Endodermal cell (in vitro differentiated cells): ENCODE data around the gene ID3. TPM values are rescaled to one million over a fixed set of nuclear protein-coding genes. Genes with fewer than 3 reads are reported as not detected.

Experiments
- DNase-seq: peaks from one replicate; pipeline ENCODE4 v3.0.0-alpha.2; 2017
- H3K27ac ChIP-seq: 2 replicates; pipeline ENCODE4 v1.5.1; 2013; ENCODE audit warnings: mild to moderate bottlenecking, low read depth, low read length, moderate library complexity
- H3K27me3 ChIP-seq: 2 replicates; pipeline ENCODE4 v1.6.1; 2013; ENCODE audit warnings: mild to moderate bottlenecking, low read length, moderate library complexity; ENCODE audit not compliant: insufficient read depth, control insufficient read depth, poor library complexity, severe bottlenecking
- H3K36me3 ChIP-seq: 2 replicates; pipeline ENCODE4 v1.7.0; 2013; ENCODE audit warnings: mild to moderate bottlenecking, low read length, moderate library complexity; ENCODE audit not compliant: control insufficient read depth, insufficient read depth
- H3K4me1 ChIP-seq: one replicate; pipeline ENCODE4 v1.7.0; 2013; ENCODE audit warnings: low read length; ENCODE audit not compliant: control insufficient read depth, insufficient read depth
- H3K4me3 ChIP-seq: 2 replicates; pipeline ENCODE4 v1.5.1; 2013; ENCODE audit warnings: mild to moderate bottlenecking, low read length, moderate library complexity
- H3K9ac ChIP-seq: 2 replicates; pipeline ENCODE4 v1.6.1; 2013; ENCODE audit warnings: mild to moderate bottlenecking, low read length, moderate library complexity; ENCODE audit not compliant: poor library complexity, severe bottlenecking; ENCODE audit errors: extremely low read depth
- H3K9me3 ChIP-seq: 2 replicates; pipeline ENCODE4 v1.6.1; 2013; ENCODE audit warnings: mild to moderate bottlenecking, low read length, moderate library complexity; ENCODE audit not compliant: control insufficient read depth
- H3K27ac Mint-ChIP-seq: 2 replicates; pipeline ENCODE4 v1.8.0; 2020; ENCODE audit warnings: mixed read lengths
- H3K27me3 Mint-ChIP-seq: 2 replicates; pipeline ENCODE4 v1.8.0; 2021; ENCODE audit warnings: mild to moderate bottlenecking, mixed read lengths; ENCODE audit not compliant: insufficient read depth
- H3K36me3 Mint-ChIP-seq: 2 replicates; pipeline ENCODE4 v1.8.0; 2020; ENCODE audit warnings: low read depth, mixed read lengths
- H3K4me1 Mint-ChIP-seq: 2 replicates; pipeline ENCODE4 v1.8.0; 2020; ENCODE audit warnings: mixed read lengths
- H3K4me3 Mint-ChIP-seq: 2 replicates; pipeline ENCODE4 v1.8.0; 2020; ENCODE audit warnings: mild to moderate bottlenecking, moderate library complexity, mixed read lengths
- H3K9me3 Mint-ChIP-seq: 2 replicates; pipeline ENCODE4 v1.8.0; 2020; ENCODE audit warnings: mild to moderate bottlenecking, mixed read lengths
- WGBS, 2 experiments: methylation state at CpG; one replicate each; pipeline versions ENCODE4 v1.1.5 to v1.1.7; 2013; ENCODE audit warnings: missing lambda C conversion rate in 2 of 2, mixed read lengths in 1 of 2; ENCODE audit not compliant: insufficient coverage in 1 of 2, insufficient read length in 1 of 2; 5-methylcytosine and 5-hydroxymethylcytosine counted together
- total RNA-seq, 2 donors: library from RNA; stranded (reverse); fragmentation: NEBNext Ultra II Directional in 1 of 2; extraction: Animal tissue kit (Norgen Biotek cat#: 25700) in 1 of 2; gene quantifications; 2 replicates in 1 of 2; 3 replicates in 1 of 2; pipeline ENCODE4 v1.2.1, GENCODE V29; 2021
- TF ChIP-seq, protein P1 (sequence below): fragments of 200-600 bp; sonication (generic); conservative IDR thresholded peaks from 2 replicates; pipeline ENCODE4 v1.5.0; 2021; ENCODE audit warnings: antibody characterized with exemption, mild to moderate bottlenecking

Gene ID3
- total RNA-seq, 2 donors from 2014 or later, result 281 to 338 TPM

DNA sequence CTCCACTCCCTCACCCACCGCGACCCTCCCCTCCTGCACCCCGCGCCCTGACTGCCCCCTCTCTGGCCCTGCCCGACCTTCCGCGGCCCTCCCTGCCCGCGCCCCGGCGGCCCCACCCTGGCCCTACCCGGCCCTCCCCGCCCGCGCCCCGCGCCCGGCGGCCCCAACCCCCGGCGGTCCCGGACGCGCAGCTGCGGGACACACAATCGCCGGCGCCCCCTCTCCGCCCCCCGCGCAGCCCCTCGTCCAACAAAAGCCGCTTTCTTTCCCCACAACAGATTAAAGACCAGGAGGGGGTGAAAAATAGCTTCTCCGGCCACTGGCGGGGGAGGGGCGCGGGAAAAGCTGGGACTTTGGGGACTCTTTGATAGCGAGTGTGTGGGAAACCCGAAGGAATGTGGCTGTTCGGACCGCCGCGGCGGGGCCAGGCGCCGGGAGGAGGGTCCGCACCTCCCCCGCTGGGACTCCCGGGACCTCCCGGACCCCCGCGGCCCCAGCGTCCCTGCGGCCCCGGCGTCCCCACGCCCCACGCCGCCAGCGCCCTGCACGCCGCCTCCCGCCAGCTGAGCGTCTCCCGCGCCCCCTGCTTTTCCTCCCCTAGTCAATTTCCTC is 8.8 kb upstream of the ID3 start:
- TF ChIP-seq, protein P1, sequence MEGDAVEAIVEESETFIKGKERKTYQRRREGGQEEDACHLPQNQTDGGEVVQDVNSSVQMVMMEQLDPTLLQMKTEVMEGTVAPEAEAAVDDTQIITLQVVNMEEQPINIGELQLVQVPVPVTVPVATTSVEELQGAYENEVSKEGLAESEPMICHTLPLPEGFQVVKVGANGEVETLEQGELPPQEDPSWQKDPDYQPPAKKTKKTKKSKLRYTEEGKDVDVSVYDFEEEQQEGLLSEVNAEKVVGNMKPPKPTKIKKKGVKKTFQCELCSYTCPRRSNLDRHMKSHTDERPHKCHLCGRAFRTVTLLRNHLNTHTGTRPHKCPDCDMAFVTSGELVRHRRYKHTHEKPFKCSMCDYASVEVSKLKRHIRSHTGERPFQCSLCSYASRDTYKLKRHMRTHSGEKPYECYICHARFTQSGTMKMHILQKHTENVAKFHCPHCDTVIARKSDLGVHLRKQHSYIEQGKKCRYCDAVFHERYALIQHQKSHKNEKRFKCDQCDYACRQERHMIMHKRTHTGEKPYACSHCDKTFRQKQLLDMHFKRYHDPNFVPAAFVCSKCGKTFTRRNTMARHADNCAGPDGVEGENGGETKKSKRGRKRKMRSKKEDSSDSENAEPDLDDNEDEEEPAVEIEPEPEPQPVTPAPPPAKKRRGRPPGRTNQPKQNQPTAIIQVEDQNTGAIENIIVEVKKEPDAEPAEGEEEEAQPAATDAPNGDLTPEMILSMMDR, result no peak

DNA sequence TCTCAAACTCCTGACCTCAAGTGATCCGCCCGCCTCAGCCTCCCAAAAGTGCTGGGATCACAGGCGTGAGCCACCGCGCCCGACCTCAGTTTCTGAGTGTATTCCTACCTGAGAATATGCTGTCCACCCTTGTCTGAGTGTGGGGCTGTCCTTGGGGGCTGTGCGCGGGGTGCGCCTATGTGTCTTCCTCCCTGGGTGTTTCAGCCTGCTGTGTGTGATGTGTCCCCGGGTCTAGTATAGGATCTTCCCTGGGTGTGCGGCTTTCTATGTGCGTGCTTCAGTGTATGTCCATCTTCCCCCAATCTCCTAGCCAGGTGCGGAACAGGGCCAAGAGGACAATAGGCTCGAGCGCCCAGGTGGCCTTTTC is 8.3 kb upstream of the ID3 start:
- Histone ChIP-seq H3K4me1 (peaks cover 15% of the 10 kb centered on the region), H3K9me3 (no peaks in the 10 kb centered on the region), H3K36me3 (no peaks in the 10 kb centered on the region), H3K4me3 (peak overlapping the region; percentile 58), H3K27ac (peak overlapping the region; percentile 98), H3K9ac (no peak overlapping the region), H3K27me3 (no peaks in the 10 kb centered on the region)
- WGBS, 2 experiments, result 61 to 73% methylated on average over 7 to 15 of the region's 15 CpGs
- H3K4me3 Mint-ChIP-seq, result peak overlapping the region; percentile 58
- peaks cover 41% of the 10 kb centered on the region for H3K4me1 Mint-ChIP-seq
- no peaks in the 10 kb centered on the region for H3K36me3 Mint-ChIP-seq
- no peaks in the 10 kb centered on the region for H3K9me3 Mint-ChIP-seq
- H3K27me3 Mint-ChIP-seq, result no peaks in the 10 kb centered on the region
- H3K27ac Mint-ChIP-seq, result peak overlapping the region; percentile 91
- no peak for DNase-seq
- TF ChIP-seq, protein P1, result no peak

More for the DNA sequence above, 8.8 kb upstream of the ID3 start:
- Histone ChIP-seq H3K27ac (peak overlapping the region; percentile 98), H3K4me3 (peak overlapping the region; percentile 77), H3K27me3 (no peaks in the 10 kb centered on the region), H3K36me3 (no peaks in the 10 kb centered on the region), H3K4me1 (peaks cover 15% of the 10 kb centered on the region), H3K9me3 (no peaks in the 10 kb centered on the region), H3K9ac (peak overlapping the region; percentile 77)
- DNase-seq, result peak; percentile 83
- Mint-ChIP-seq H3K4me1 (peaks cover 37% of the 10 kb centered on the region), H3K27me3 (no peaks in the 10 kb centered on the region), H3K4me3 (peak overlapping the region; percentile 58), H3K9me3 (no peaks in the 10 kb centered on the region), H3K36me3 (no peaks in the 10 kb centered on the region), H3K27ac (peak overlapping the region; percentile 94)
- 1 to 4% methylated on average over 12 to 65 of the region's 66 CpGs for WGBS, 2 experiments

GRCh38 chr1:23566304-23566703 is 7.0 kb upstream of the ID3 start:
- Histone ChIP-seq H3K4me3 (no peak overlapping the region), H3K27ac (no peak overlapping the region), H3K9ac (no peak overlapping the region), H3K4me1 (peaks cover 22% of the 10 kb centered on the region), H3K36me3 (no peaks in the 10 kb centered on the region), H3K27me3 (no peaks in the 10 kb centered on the region), H3K9me3 (no peaks in the 10 kb centered on the region)
- H3K4me1 Mint-ChIP-seq, result peaks cover 53% of the 10 kb centered on the region
- H3K27ac Mint-ChIP-seq, result peak overlapping the region; percentile 69
- peak; percentile 74 for DNase-seq
- TF ChIP-seq, protein P1, result peak; percentile 65
- H3K4me3 Mint-ChIP-seq, result no peak overlapping the region
- no peaks in the 10 kb centered on the region for H3K27me3 Mint-ChIP-seq
- H3K9me3 Mint-ChIP-seq, result no peaks in the 10 kb centered on the region
- no peaks in the 10 kb centered on the region for H3K36me3 Mint-ChIP-seq
- WGBS, 2 experiments, result 91 to 96% methylated on average over 5 to 6 of the region's 6 CpGs
